HepG2 (cell line): ENCODE data around the gene RBM3. TPM values are rescaled to one million over a fixed set of nuclear protein-coding genes. Genes with fewer than 3 reads are reported as not detected.

Source experiments
- ATAC-seq: fragments of 200-7000 bp; cut with Tn5 transposase; 3 replicates; pipeline ENCODE4 v1.9.1; 2020; ENCODE audit warnings: mild to moderate bottlenecking, moderate library complexity
- BruUV-seq: library from RNA; stranded (reverse); fragments of 400-500 nt; replicated peaks from 2 replicates; lab custom pipeline; 2021; lab: Mats Ljungman, UMichigan
- CTCF ChIA-PET: fragments of 300-600 bp; formaldehyde crosslinking; extraction: SDS; loops from one replicate; lab custom pipeline; 2021; ENCODE audit warnings: low total read pairs, inconsistent platforms, low intra/inter-chr PET ratio; lab: Yijun Ruan, JAX
- POLR2A ChIA-PET: fragments of 350-600 bp; sonication (Branson Sonifier 250); formaldehyde crosslinking; loops from one replicate; lab custom pipeline; 2020; ENCODE audit warnings: antibody characterized with exemption, inconsistent platforms; lab: Yijun Ruan, JAX
- DNase-seq: peaks from one replicate; pipeline ENCODE4 v3.0.0-alpha.2; 2015; ENCODE audit warnings: low spot score
- FAIRE-seq: peaks from 3 replicates; lab custom pipeline; 2011; peaks lifted over from hg19 to GRCh38; lab: Jason Lieb, UNC
- H2AFZ ChIP-seq: one replicate; pipeline ENCODE4 v1.6.1; 2011; ENCODE audit warnings: low read length, inconsistent platforms
- H3K27ac ChIP-seq: fragments of 300-600 bp; 3 replicates; pipeline ENCODE4 v1.8.0; 2011; ENCODE audit warnings: mixed run types, mild to moderate bottlenecking, mixed read lengths, low read length, inconsistent platforms; ENCODE audit not compliant: insufficient read depth; ENCODE audit errors: extremely low read length
- H3K27me3 ChIP-seq, 2 experiments: fragments of 200-600 bp in 1 of 2; 2 replicates in 1 of 2; 3 replicates in 1 of 2; pipeline versions ENCODE4 v1.6.0 to v1.8.0; 2011; ENCODE audit warnings: low read length in 2 of 2, mild to moderate bottlenecking in 2 of 2, moderate library complexity in 2 of 2, inconsistent platforms in 1 of 2; ENCODE audit not compliant: insufficient read depth in 2 of 2, control insufficient read depth in 1 of 2
- H3K36me3 ChIP-seq, 2 experiments: fragments of 200-600 bp in 1 of 2; replicated peaks in 1 of 2; 2 replicates in 1 of 2; 3 replicates in 1 of 2; pipeline versions ENCODE4 v1.5.1 to v1.8.0; 2011; ENCODE audit warnings: low read length in 2 of 2, inconsistent platforms in 1 of 2; ENCODE audit not compliant: insufficient read depth in 2 of 2, control insufficient read depth in 1 of 2
- H3K4me1 ChIP-seq: 2 replicates; pipeline ENCODE4 v1.5.1; 2012; ENCODE audit warnings: low read length, inconsistent platforms; ENCODE audit not compliant: insufficient read depth
- H3K4me2 ChIP-seq: 2 replicates; pipeline ENCODE4 v1.6.0; 2011; ENCODE audit warnings: low read depth, low read length, inconsistent platforms
- H3K4me3 ChIP-seq, 3 experiments: fragments of 200-600 bp in 1 of 3; sonication (generic), shearing (Covaris generic) in 1 of 3; replicated peaks in 1 of 3; 2 replicates each; pipeline ENCODE4 v1.5.1; 2011 to 2016; ENCODE audit warnings: low read length in 3 of 3, inconsistent platforms in 2 of 3, low read depth in 2 of 3, mild to moderate bottlenecking in 2 of 3, control low read depth in 1 of 3, mixed read lengths in 1 of 3; ENCODE audit not compliant: insufficient read depth in 1 of 3
- H3K79me2 ChIP-seq: one replicate; pipeline ENCODE4 v1.6.1; 2011; ENCODE audit warnings: low read length, inconsistent platforms; ENCODE audit not compliant: insufficient read depth
- H3K9ac ChIP-seq: 2 replicates; pipeline ENCODE4 v1.6.0; 2011; ENCODE audit warnings: mild to moderate bottlenecking, low read depth, low read length, inconsistent platforms; ENCODE audit not compliant: insufficient read depth
- H3K9me3 ChIP-seq: 2 replicates; pipeline ENCODE4 v1.5.1; 2012; ENCODE audit warnings: mild to moderate bottlenecking, low read length
- H4K20me1 ChIP-seq: 2 replicates; pipeline ENCODE4 v1.6.0; 2011; ENCODE audit warnings: inconsistent platforms, mild to moderate bottlenecking, low read length, moderate library complexity; ENCODE audit not compliant: insufficient read depth
- HNF4A ChIP-seq: sonication (generic); formaldehyde crosslinking; IDR thresholded peaks from 2 replicates; pipeline ENCODE4 v1.4.0; 2020; ENCODE audit warnings: missing genetic modification reagents
- NFIC ChIP-seq: IDR thresholded peaks from 2 replicates; pipeline ENCODE4 v1.6.1; 2012; ENCODE audit warnings: mild to moderate bottlenecking, low read length, inconsistent platforms
- NR2F1 ChIP-seq, 2 experiments: fragments of 450-650 bp in 1 of 2; formaldehyde crosslinking in 1 of 2; IDR thresholded peaks; 2 replicates each; pipeline versions ENCODE4 v1.5.0 to v1.6.1; 2016 to 2020; ENCODE audit warnings: mild to moderate bottlenecking in 1 of 2, missing compliant biosample characterization in 1 of 2, missing genetic modification reagents in 1 of 2, moderate library complexity in 1 of 2
- PAXIP1 ChIP-seq: sonication (generic); formaldehyde crosslinking; conservative IDR thresholded peaks from 2 replicates; pipeline ENCODE4 v1.4.0; 2020; ENCODE audit warnings: mild to moderate bottlenecking, missing genetic modification reagents, moderate library complexity
- PBX3 ChIP-seq: sonication (generic); formaldehyde crosslinking; IDR thresholded peaks from 2 replicates; pipeline ENCODE4 v1.8.1; 2023; ENCODE audit warnings: missing genetic modification reagents, inconsistent platforms, borderline replicate concordance
- POLR2A ChIP-seq, 2 experiments: IDR thresholded peaks; 2 replicates each; pipeline ENCODE4 v1.6.1; 2011; ENCODE audit warnings: low read depth in 2 of 2, low read length in 2 of 2, mild to moderate bottlenecking in 1 of 2, moderate library complexity in 1 of 2; ENCODE audit not compliant: insufficient read depth in 1 of 2
- SOX13 ChIP-seq, 3 experiments: fragments of 450-650 bp in 1 of 3; sonication (generic) in 1 of 3; formaldehyde crosslinking in 1 of 3; IDR thresholded peaks in 2 of 3; conservative IDR thresholded peaks in 1 of 3; 2 replicates each; pipeline versions ENCODE4 v1.5.0 to v1.6.1; 2016 to 2020; ENCODE audit warnings: antibody characterized with exemption in 1 of 3, mild to moderate bottlenecking in 1 of 3, missing compliant biosample characterization in 1 of 3, missing genetic modification reagents in 1 of 3, moderate library complexity in 1 of 3
- THRA ChIP-seq: sonication (generic); formaldehyde crosslinking; IDR thresholded peaks from 2 replicates; pipeline ENCODE4 v1.4.0; 2020; ENCODE audit warnings: missing genetic modification reagents, borderline replicate concordance
- TMF1 ChIP-seq: sonication (generic); formaldehyde crosslinking; IDR thresholded peaks from 2 replicates; pipeline ENCODE4 v1.8.1; 2022; ENCODE audit warnings: low read depth, missing genetic modification reagents
- ZBTB42 ChIP-seq: sonication (generic); formaldehyde crosslinking; IDR thresholded peaks from 2 replicates; pipeline ENCODE4 v1.5.0; 2020; ENCODE audit warnings: mild to moderate bottlenecking, missing genetic modification reagents
- ZNF567 ChIP-seq: sonication (generic); formaldehyde crosslinking; IDR thresholded peaks from 2 replicates; pipeline ENCODE4 v1.8.1; 2023; ENCODE audit warnings: mild to moderate bottlenecking, missing genetic modification reagents, borderline replicate concordance
- ZNF839 ChIP-seq: sonication (generic); formaldehyde crosslinking; IDR thresholded peaks from 2 replicates; pipeline ENCODE4 v1.4.0; 2020; ENCODE audit warnings: missing genetic modification reagents, mild to moderate bottlenecking, borderline replicate concordance
- WGBS: methylation state at CpG from one replicate; pipeline ENCODE4 v1.1.6; 2017; ENCODE audit warnings: low lambda C conversion rate; 5-methylcytosine and 5-hydroxymethylcytosine counted together
- in situ Hi-C: cut with HindIII; loops from 2 replicates; pipeline ENCODE4 v1.10.0; 2017; ENCODE audit warnings: low pct_unique_long_range_greater_than_20kb; ENCODE audit not compliant: extremely low pct_ligation_motif_present
- intact Hi-C: fragments of 100-400 bp; cut with micrococcal nuclease; formaldehyde crosslinking; loops from one replicate; pipeline ENCODE4 v1.10.0; 2022; ENCODE audit not compliant: unreplicated experiment
- polyA plus RNA-seq, 8 experiments: library from polyadenylated mRNA; depleted of rRNA in 3 of 8; stranded (reverse) in 7 of 8; unstranded in 1 of 8; fragments of >200 nt; fragmentation: Illumina TruSeq in 4 of 8; extraction: Trizol in 4 of 8; gene quantifications; 2 replicates each; pipeline versions ENCODE4 v1.2.1 to v1.2.3, GENCODE V29; 2011 to 2016; ENCODE audit warnings: low read depth in 4 of 8, missing spikeins in 1 of 8, mixed read lengths in 1 of 8; ENCODE audit not compliant: insufficient read depth in 1 of 8
- total RNA-seq, 5 experiments: library from RNA; depleted of rRNA; stranded (reverse); fragments of >200 nt; fragmentation: Illumina TruSeq; extraction: Trizol; gene quantifications; 2 replicates each; pipeline ENCODE4 v1.2.3, GENCODE V29; 2016; ENCODE audit warnings: low read depth in 1 of 5
- TF ChIP-seq, protein P1 (sequence below): sonication (generic); formaldehyde crosslinking; IDR thresholded peaks from 2 replicates; pipeline ENCODE4 v1.4.0; 2020; ENCODE audit warnings: mild to moderate bottlenecking, missing genetic modification reagents

Gene RBM3
- total and polyA plus RNA-seq, 2 of the 13 experiments (the other 11 are each of a cell fraction or from before 2014, with no cell fraction given): 123 to 182 TPM

DNA sequence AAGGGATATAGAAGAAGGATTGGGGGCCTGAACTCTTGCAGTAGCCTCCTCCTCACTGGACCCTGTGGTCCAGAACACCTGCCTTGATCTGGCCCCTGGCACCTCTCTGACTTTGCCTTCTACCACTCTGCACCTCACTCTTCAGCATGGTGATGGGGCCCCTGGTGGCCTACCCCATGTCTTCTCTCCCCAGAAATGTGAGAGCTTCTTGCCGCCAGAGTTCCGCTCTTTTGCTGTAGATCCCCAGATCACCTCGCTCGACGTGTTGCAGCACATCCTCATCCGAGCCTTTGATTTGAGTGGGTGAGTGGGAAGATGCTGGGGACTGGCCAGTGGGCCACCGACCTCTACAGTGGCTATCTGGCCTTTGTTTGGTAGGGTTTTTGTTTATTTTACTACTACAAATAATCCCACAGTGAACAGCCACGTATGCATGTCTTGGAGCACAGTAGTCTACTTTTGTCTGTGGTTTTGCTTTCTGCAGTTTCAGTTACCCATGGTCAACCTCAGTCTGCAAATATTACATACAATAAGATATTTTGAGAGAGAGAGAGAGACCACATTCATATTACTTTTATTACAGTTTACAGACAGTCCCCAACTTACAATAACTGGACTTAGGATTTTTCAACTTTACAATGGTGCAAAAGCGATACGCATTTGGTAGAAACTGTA, 33.0 kb upstream of the RBM3 start (continued):
- TF ChIP-seq PBX3 (CRISPR knock-in tag): no peak
- TF ChIP-seq, protein P1, sequence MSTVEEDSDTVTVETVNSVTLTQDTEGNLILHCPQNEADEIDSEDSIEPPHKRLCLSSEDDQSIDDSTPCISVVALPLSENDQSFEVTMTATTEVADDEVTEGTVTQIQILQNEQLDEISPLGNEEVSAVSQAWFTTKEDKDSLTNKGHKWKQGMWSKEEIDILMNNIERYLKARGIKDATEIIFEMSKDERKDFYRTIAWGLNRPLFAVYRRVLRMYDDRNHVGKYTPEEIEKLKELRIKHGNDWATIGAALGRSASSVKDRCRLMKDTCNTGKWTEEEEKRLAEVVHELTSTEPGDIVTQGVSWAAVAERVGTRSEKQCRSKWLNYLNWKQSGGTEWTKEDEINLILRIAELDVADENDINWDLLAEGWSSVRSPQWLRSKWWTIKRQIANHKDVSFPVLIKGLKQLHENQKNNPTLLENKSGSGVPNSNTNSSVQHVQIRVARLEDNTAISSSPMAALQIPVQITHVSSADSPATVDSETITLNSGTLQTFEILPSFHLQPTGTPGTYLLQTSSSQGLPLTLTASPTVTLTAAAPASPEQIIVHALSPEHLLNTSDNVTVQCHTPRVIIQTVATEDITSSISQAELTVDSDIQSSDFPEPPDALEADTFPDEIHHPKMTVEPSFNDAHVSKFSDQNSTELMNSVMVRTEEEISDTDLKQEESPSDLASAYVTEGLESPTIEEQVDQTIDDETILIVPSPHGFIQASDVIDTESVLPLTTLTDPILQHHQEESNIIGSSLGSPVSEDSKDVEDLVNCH (CRISPR knock-in tag): no peak
- no peak for TF ChIP-seq ZNF839 (CRISPR knock-in tag)
- TF ChIP-seq ZBTB42 (CRISPR knock-in tag): no peak
- TF ChIP-seq TMF1: no peak
- no peak for TF ChIP-seq POLR2A (IDR thresholded peaks at IDR 0.05; ENCODE audit: insufficient read depth in 1 of 2, low read depth in 2 of 2, low read length in 2 of 2)

DNA sequence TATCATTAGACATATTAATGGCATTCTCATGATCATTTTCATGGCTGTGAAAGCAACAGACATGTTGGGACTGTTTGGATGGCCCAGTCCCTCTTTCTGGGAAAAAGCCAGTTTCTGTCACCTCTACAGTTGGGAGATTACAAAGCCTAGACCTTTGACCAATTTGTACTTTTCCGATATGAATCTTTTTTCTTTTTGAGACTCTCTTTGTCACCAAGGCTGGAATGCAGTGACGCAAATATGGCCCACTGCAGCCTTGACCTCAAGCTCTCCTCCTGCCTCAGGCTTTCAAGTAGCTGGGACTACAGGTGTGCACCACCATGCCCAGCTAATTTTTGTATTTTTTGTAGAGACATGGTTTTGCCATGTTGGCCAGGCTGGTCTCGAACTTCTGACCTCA, 25.4 kb upstream of the RBM3 start:
- WGBS: 47% methylated on average over 3 of the region's 3 CpGs
- POLR2A ChIA-PET: interaction anchor here (1.1 to 1.2 kb wide), 2 partner anchors 9 to 25 kb away, joined by 3 to 4 read pairs; partner anchors contain the start of genes RBM3 and TBC1D25
- TF ChIP-seq HNF4A (CRISPR knock-in tag) (peak; percentile 42), NFIC (no peak), SOX13 (IDR thresholded peaks at IDR 0.05) (no peak), SOX13 (CRISPR knock-in tag; conservative IDR thresholded peaks at IDR 0.05 in 1 of 2, IDR thresholded peaks at IDR 0.05 in 1 of 2) (peak in 1 of 2 experiments; percentile 63; a peak in 2 of 4 replicates), PAXIP1 (CRISPR knock-in tag) (peak; percentile 58; the same call in 1 of the 2 replicates), NR2F1 (CRISPR knock-in tag; IDR thresholded peaks at IDR 0.05) (peak in 1 of 2 experiments; percentile 57; a peak in 2 of 4 replicates), THRA (CRISPR knock-in tag) (peak; percentile 85; the same call in 1 of the 2 replicates), ZNF567 (no peak)

More for the DNA sequence above, 25.4 kb upstream of the RBM3 start:
- FAIRE-seq: peak; percentile 97
- no peaks in the 10 kb centered on the region; a peak in 1 of 5 replicates for H3K36me3 ChIP-seq
- no TSS peak for BruUV-seq
- no peak overlapping the region for H3K9ac ChIP-seq
- H4K20me1 ChIP-seq: no peaks in the 10 kb centered on the region
- H3K9me3 ChIP-seq: no peaks in the 10 kb centered on the region
- peak; percentile 74 for ATAC-seq
- no peak overlapping the region for H3K4me3 ChIP-seq
- no peaks in the 10 kb centered on the region for H3K27me3 ChIP-seq
- DNase-seq: peak; percentile 72
- in situ Hi-C loops: no loop called here
- peaks cover 26% of the 10 kb centered on the region for H3K4me1 ChIP-seq
- intact Hi-C loops: no loop called here
- peak overlapping the region; percentile 32; the same call in 1 of the 2 replicates for H3K4me2 ChIP-seq
- H3K27ac ChIP-seq: peak overlapping the region; percentile 75
- no peak overlapping the region for H2AFZ ChIP-seq
- CTCF ChIA-PET: no interaction called here
- H3K79me2 ChIP-seq: no peaks in the 10 kb centered on the region
